ENCODE data around the gene SLC25A21. TPM values are rescaled to one million over a fixed set of nuclear protein-coding genes. Genes with fewer than 3 reads are reported as not detected.
A peak's percentile ranks its signal among the peaks of the same experiment; 100 is the strongest.

SLC25A21 gene
- total and polyA plus RNA-seq, 2 donors (not counting 1 experiment from before 2014, with no cell fraction given) = 0.50 to 0.62 TPM

DNA sequence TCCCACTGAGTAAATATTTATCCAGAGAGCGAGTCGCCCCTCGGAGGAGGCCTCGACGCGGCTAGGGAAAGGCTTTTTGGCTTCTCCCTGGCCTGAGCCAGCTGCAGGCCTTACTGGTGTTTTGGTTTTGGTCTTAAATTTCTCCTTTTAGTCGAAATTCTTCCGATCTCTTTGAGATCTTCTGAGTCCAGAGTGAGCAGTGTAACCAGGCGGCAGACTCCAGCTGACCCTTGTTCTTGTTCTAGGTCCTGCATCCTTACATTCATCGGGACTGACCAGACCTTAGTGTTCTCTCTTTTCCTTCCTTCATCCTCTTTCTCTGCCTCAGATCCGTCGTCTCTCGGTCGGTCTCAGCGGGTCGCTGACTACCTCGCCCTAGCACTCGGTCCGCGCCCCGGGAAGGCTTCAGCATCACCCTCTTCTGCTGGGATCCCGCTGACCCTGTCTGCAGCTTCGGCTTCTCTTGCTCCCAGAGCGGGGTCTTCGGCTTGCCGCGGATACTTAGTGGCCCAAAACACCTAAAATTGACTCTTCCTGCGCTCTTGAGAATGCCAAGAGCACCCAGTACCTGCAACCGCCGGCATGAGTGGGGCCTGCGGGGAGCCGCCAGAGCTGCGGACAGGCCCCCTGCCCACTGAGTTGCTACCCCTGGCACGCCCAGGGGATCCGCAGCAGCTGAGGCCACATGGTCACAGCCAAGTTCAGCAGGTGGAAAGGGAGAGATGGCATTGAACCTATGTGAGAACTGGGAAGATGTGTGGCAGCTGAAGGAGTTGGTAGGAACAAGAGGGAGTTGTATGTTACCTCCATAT, 513.2 kb downstream of the SLC25A21 start:
- H3K36me3 ChIP-seq (ENCODE audit: control insufficient read depth, insufficient read depth, low read length) = no peaks in the 10 kb centered on the region
- peaks cover 95% of the 10 kb centered on the region for H3K27me3 ChIP-seq (ENCODE audit: control insufficient read depth, insufficient read depth, low read length)
- H3K4me3 ChIP-seq (replicated peaks in 1 of 4; ENCODE audit: control extremely low read depth in 1 of 4, insufficient read depth in 1 of 4, low read depth in 3 of 4, low read length in 4 of 4) = no peak overlapping the region
- no peak overlapping the region for H3K4me2 ChIP-seq (ENCODE audit: extremely low read depth, insufficient read depth, low read length)
- H3K9ac ChIP-seq (ENCODE audit: insufficient read depth, low read length) = no peak overlapping the region
- DNase-seq (ENCODE audit: low read depth in 2 of 2) = no peak
- peak; percentile 92 for TF ChIP-seq EZH2 (IDR thresholded peaks at IDR 0.05; ENCODE audit: low read length, missing control alignments)
- TF ChIP-seq, protein P1, sequence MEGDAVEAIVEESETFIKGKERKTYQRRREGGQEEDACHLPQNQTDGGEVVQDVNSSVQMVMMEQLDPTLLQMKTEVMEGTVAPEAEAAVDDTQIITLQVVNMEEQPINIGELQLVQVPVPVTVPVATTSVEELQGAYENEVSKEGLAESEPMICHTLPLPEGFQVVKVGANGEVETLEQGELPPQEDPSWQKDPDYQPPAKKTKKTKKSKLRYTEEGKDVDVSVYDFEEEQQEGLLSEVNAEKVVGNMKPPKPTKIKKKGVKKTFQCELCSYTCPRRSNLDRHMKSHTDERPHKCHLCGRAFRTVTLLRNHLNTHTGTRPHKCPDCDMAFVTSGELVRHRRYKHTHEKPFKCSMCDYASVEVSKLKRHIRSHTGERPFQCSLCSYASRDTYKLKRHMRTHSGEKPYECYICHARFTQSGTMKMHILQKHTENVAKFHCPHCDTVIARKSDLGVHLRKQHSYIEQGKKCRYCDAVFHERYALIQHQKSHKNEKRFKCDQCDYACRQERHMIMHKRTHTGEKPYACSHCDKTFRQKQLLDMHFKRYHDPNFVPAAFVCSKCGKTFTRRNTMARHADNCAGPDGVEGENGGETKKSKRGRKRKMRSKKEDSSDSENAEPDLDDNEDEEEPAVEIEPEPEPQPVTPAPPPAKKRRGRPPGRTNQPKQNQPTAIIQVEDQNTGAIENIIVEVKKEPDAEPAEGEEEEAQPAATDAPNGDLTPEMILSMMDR (conservative IDR thresholded peaks at IDR 0.05 in 1 of 2, IDR thresholded peaks at IDR 0.05 in 1 of 2; ENCODE audit: low read depth in 1 of 2, low read length in 2 of 2) = no peak
- no peaks in the 10 kb centered on the region for H3K9me3 ChIP-seq (ENCODE audit: control insufficient read depth, insufficient read depth, low read depth, low read length)
- no peak overlapping the region for H3K27ac ChIP-seq (ENCODE audit: insufficient read depth, low read length)
- no peaks in the 10 kb centered on the region for H3K4me1 ChIP-seq (ENCODE audit: control insufficient read depth, extremely low read depth, insufficient read depth, low read length)
- H3K79me2 ChIP-seq (ENCODE audit: control insufficient read depth, insufficient read depth, low read length) = no peaks in the 10 kb centered on the region
- no peaks in the 10 kb centered on the region for H4K20me1 ChIP-seq (ENCODE audit: control insufficient read depth, extremely low read depth, insufficient read depth, low read length)
- no peak overlapping the region for H2AFZ ChIP-seq (ENCODE audit: low read length)

DNA sequence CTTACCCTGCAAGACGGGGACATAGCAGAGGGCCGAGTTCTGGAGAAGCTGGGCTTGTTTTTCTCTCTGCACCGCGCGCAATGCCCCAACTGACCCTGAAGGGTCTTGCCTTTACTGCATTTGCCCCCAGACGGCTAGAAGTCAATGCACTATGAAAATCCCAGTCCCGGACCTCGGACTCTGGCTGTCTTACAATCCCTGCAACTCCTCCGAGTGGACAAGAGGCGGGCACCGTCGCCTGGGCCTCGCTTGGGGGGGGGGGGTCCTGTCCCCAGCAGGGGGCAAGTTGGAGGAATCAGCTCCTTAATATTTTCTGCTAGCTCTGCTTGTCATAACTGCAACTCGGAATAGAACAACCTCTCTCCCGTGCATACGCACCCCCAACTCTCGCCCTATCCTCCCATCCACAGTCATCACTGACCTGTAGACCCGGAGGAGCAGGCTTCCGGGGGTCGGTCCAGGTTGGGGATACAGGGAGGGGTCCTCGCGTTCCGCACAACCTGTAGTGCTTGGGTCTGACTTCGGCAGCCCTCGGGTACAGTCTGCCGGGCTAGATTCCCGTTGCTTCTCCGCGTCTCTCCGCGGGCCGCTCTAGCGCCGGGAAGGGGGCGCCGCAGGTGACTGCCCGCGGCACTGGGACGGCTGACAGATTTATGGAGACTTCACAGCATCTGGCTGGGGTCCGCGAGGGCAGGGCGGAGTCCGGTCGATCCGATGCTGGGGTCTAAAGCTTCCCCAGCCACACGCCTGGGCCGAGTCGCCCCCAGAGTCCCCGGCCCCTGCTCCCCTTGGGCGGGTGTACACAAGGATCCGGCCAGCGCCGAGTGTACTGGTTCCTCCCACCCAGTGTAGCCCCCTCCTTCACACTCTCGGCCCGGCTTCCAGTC, 514.0 kb downstream of the SLC25A21 start:
- no peak overlapping the region for H3K4me2 ChIP-seq (ENCODE audit: extremely low read depth, insufficient read depth, low read length)
- H4K20me1 ChIP-seq (ENCODE audit: control insufficient read depth, extremely low read depth, insufficient read depth, low read length) = no peaks in the 10 kb centered on the region
- H3K4me3 ChIP-seq (replicated peaks in 1 of 4; ENCODE audit: control extremely low read depth in 1 of 4, insufficient read depth in 1 of 4, low read depth in 3 of 4, low read length in 4 of 4) = no peak overlapping the region
- TF ChIP-seq, protein P1 (conservative IDR thresholded peaks at IDR 0.05 in 1 of 2, IDR thresholded peaks at IDR 0.05 in 1 of 2; ENCODE audit: low read depth in 1 of 2, low read length in 2 of 2) = no peak
- no peak for TF ChIP-seq EZH2 (IDR thresholded peaks at IDR 0.05; ENCODE audit: low read length, missing control alignments)
- no peak overlapping the region for H3K27ac ChIP-seq (ENCODE audit: insufficient read depth, low read length)
- H3K4me1 ChIP-seq (ENCODE audit: control insufficient read depth, extremely low read depth, insufficient read depth, low read length) = no peaks in the 10 kb centered on the region
- H3K79me2 ChIP-seq (ENCODE audit: control insufficient read depth, insufficient read depth, low read length) = no peaks in the 10 kb centered on the region
- no peak overlapping the region for H2AFZ ChIP-seq (ENCODE audit: low read length)
- no peak overlapping the region for H3K9ac ChIP-seq (ENCODE audit: insufficient read depth, low read length)
- H3K9me3 ChIP-seq (ENCODE audit: control insufficient read depth, insufficient read depth, low read depth, low read length) = no peaks in the 10 kb centered on the region
- no peaks in the 10 kb centered on the region for H3K36me3 ChIP-seq (ENCODE audit: control insufficient read depth, insufficient read depth, low read length)
- DNase-seq (ENCODE audit: low read depth in 2 of 2) = no peak
- H3K27me3 ChIP-seq (ENCODE audit: control insufficient read depth, insufficient read depth, low read length) = peaks cover 93% of the 10 kb centered on the region
